HEK293 (cell line): Measurements from ENCODE around the gene TNIK.

Experiments used
- IKZF3 ChIP-seq: fragments of 450-650 bp; IDR thresholded peaks from 2 replicates; pipeline ENCODE4 v1.5.0; 2018; ENCODE audit warnings: missing biosample characterization, mild to moderate bottlenecking, missing genetic modification characterization, moderate library complexity
- KLF10 ChIP-seq: fragments of 450-650 bp; IDR thresholded peaks from 2 replicates; pipeline ENCODE4 v1.5.1; 2018; ENCODE audit warnings: missing biosample characterization, mild to moderate bottlenecking, missing genetic modification characterization
- KLF7 ChIP-seq: fragments of 450-650 bp; formaldehyde crosslinking; IDR thresholded peaks from 2 replicates; pipeline ENCODE4 v1.5.1; 2016; ENCODE audit warnings: missing biosample characterization, missing genetic modification characterization, borderline replicate concordance
- OVOL3 ChIP-seq: fragments of 450-650 bp; formaldehyde crosslinking; IDR thresholded peaks from 2 replicates; pipeline ENCODE4 v1.5.1; 2016; ENCODE audit warnings: missing biosample characterization, missing genetic modification characterization
- PRDM10 ChIP-seq: fragments of 450-650 bp; formaldehyde crosslinking; IDR thresholded peaks from 2 replicates; pipeline ENCODE4 v1.5.1; 2016; ENCODE audit warnings: missing biosample characterization, missing genetic modification characterization
- SP2 ChIP-seq: fragments of 450-650 bp; formaldehyde crosslinking; IDR thresholded peaks from 2 replicates; pipeline ENCODE4 v1.5.1; 2016; ENCODE audit warnings: missing biosample characterization, missing genetic modification characterization
- YY2 ChIP-seq: fragments of 450-650 bp; formaldehyde crosslinking; IDR thresholded peaks from 2 replicates; pipeline ENCODE4 v1.5.1; 2016; ENCODE audit warnings: missing biosample characterization, missing genetic modification characterization
- ZNF146 ChIP-seq: fragments of 450-650 bp; formaldehyde crosslinking; IDR thresholded peaks from 2 replicates; pipeline ENCODE4 v1.5.1; 2016; ENCODE audit warnings: missing biosample characterization, missing genetic modification characterization
- ZNF174 ChIP-seq: fragments of 450-650 bp; formaldehyde crosslinking; IDR thresholded peaks from 2 replicates; pipeline ENCODE4 v1.5.0; 2017; ENCODE audit warnings: missing biosample characterization, mild to moderate bottlenecking, missing genetic modification characterization
- ZNF184 ChIP-seq: fragments of 450-650 bp; IDR thresholded peaks from 2 replicates; pipeline ENCODE4 v1.5.1; 2018; ENCODE audit warnings: missing biosample characterization, mild to moderate bottlenecking, missing genetic modification characterization
- ZNF239 ChIP-seq: fragments of 450-650 bp; formaldehyde crosslinking; IDR thresholded peaks from 2 replicates; pipeline ENCODE4 v1.5.1; 2016; ENCODE audit warnings: missing biosample characterization, missing genetic modification characterization
- ZNF404 ChIP-seq: fragments of 450-650 bp; formaldehyde crosslinking; IDR thresholded peaks from 2 replicates; pipeline ENCODE4 v1.5.1; 2017; ENCODE audit warnings: missing biosample characterization, missing genetic modification characterization
- ZNF433 ChIP-seq: fragments of 450-650 bp; formaldehyde crosslinking; IDR thresholded peaks from 2 replicates; pipeline ENCODE4 v1.5.1; 2016; ENCODE audit warnings: missing biosample characterization, missing genetic modification characterization, low read depth
- ZNF518A ChIP-seq: fragments of 450-650 bp; formaldehyde crosslinking; conservative IDR thresholded peaks from 2 replicates; pipeline ENCODE4 v1.5.1; 2016; ENCODE audit warnings: low read depth, missing biosample characterization, missing genetic modification characterization
- ZNF530 ChIP-seq: fragments of 450-650 bp; formaldehyde crosslinking; IDR thresholded peaks from 2 replicates; pipeline ENCODE4 v1.5.1; 2016; ENCODE audit warnings: low read depth, missing biosample characterization, missing genetic modification characterization
- ZNF560 ChIP-seq: fragments of 450-650 bp; formaldehyde crosslinking; IDR thresholded peaks from 2 replicates; pipeline ENCODE4 v1.5.1; 2017; ENCODE audit warnings: missing biosample characterization, missing genetic modification characterization, borderline replicate concordance
- ZNF629 ChIP-seq: fragments of 450-650 bp; formaldehyde crosslinking; IDR thresholded peaks from 2 replicates; pipeline ENCODE4 v1.5.1; 2017; ENCODE audit warnings: missing biosample characterization, missing genetic modification characterization
- ZNF658 ChIP-seq: fragments of 450-650 bp; formaldehyde crosslinking; IDR thresholded peaks from 2 replicates; pipeline ENCODE4; 2016; ENCODE audit warnings: missing biosample characterization, missing genetic modification characterization
- ZNF677 ChIP-seq: fragments of 450-650 bp; IDR thresholded peaks from 2 replicates; pipeline ENCODE4 v1.5.0; 2018; ENCODE audit warnings: missing biosample characterization, mild to moderate bottlenecking, missing genetic modification characterization, moderate library complexity
- ZNF791 ChIP-seq: fragments of 450-650 bp; formaldehyde crosslinking; IDR thresholded peaks from 2 replicates; pipeline ENCODE4 v1.5.1; 2016; ENCODE audit warnings: missing biosample characterization, missing genetic modification characterization
- ZNF843 ChIP-seq: fragments of 450-650 bp; formaldehyde crosslinking; IDR thresholded peaks from 2 replicates; pipeline ENCODE4 v1.5.1; 2016; ENCODE audit warnings: missing biosample characterization, missing genetic modification characterization
- TF ChIP-seq, protein P1 (sequence below): fragments of 450-650 bp; formaldehyde crosslinking; IDR thresholded peaks from 2 replicates; pipeline ENCODE4 v1.5.1; 2016; ENCODE audit warnings: missing biosample characterization, missing genetic modification characterization
- TF ChIP-seq, protein P2 (sequence below): fragments of 450-650 bp; formaldehyde crosslinking; IDR thresholded peaks from 2 replicates; pipeline ENCODE4 v1.5.1; 2016; ENCODE audit warnings: missing biosample characterization, missing genetic modification characterization, borderline replicate concordance
- TF ChIP-seq, protein P3 (sequence below): fragments of 450-650 bp; formaldehyde crosslinking; IDR thresholded peaks from 2 replicates; pipeline ENCODE4 v1.5.1; 2016; ENCODE audit warnings: missing biosample characterization, missing genetic modification characterization

TNIK gene

DNA sequence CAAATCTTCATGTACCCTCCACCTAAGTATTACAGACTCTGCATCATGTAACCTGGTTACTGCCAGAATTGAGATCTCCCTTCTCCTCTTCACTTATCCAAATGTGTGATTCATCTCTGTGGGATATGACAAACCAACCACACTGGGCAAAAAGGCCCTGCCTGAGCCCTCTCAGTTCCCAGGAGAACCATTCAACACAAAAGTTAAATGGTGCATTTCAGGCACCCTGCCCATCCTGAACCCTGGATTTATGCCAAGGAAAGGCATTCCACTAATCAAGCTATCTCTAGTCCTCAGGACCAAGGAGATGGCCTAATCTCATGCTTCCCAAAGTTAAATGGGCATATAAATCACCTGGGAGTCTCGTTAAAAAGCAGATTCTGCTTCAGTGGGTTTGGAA is 108.5 kb downstream of the TNIK start (continued):
- TF ChIP-seq PRDM10 (tag by site-specific recombination) (peak; percentile 38; the same call in 1 of the 2 replicates), ZNF146 (no peak), ZNF518A (tag by site-specific recombination) (no peak), ZNF530 (tag by site-specific recombination) (no peak), ZNF433 (tag by site-specific recombination) (no peak), ZNF184 (tag by site-specific recombination) (0 out of 2 replicates have a peak, but pooled peaks have one; percentile 26), ZNF677 (tag by site-specific recombination) (no peak), ZNF560 (no peak), SP2 (tag by site-specific recombination) (no peak), ZNF843 (tag by site-specific recombination) (peak; percentile 76), OVOL3 (tag by site-specific recombination) (0 out of 2 replicates have a peak, but pooled peaks have one; percentile 23), ZNF174 (tag by site-specific recombination) (no peak), KLF7 (tag by site-specific recombination) (no peak), ZNF791 (tag by site-specific recombination) (no peak), ZNF404 (tag by site-specific recombination) (no peak), ZNF239 (tag by site-specific recombination) (no peak), YY2 (no peak), KLF10 (tag by site-specific recombination) (no peak), ZNF629 (peak; percentile 88), ZNF658 (tag by site-specific recombination) (no peak), IKZF3 (tag by site-specific recombination) (no peak)
- TF ChIP-seq, protein P1, sequence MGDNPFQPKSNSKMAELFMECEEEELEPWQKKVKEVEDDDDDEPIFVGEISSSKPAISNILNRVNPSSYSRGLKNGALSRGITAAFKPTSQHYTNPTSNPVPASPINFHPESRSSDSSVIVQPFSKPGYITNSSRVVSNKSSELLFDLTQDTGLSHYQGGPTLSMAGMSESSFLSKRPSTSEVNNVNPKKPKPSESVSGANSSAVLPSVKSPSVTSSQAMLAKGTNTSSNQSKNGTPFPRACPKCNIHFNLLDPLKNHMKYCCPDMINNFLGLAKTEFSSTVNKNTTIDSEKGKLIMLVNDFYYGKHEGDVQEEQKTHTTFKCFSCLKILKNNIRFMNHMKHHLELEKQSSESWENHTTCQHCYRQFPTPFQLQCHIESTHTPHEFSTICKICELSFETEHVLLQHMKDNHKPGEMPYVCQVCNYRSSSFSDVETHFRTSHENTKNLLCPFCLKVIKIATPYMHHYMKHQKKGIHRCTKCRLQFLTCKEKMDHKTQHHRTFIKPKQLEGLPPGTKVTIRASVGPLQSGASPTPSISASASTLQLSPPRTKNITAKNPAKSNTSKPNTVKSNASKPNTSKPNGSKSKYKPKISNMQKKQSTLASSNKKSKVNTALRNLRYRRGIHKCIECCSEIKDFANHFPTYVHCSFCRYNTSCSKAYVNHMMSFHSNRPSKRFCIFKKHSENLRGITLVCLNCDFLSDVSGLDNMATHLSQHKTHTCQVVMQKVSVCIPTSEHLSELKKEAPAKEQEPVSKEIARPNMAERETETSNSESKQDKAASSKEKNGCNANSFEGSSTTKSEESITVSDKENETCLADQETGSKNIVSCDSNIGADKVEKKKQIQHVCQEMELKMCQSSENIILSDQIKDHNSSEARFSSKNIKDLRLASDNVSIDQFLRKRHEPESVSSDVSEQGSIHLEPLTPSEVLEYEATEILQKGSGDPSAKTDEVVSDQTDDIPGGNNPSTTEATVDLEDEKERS (tag by site-specific recombination), result no peak
- TF ChIP-seq, protein P2, sequence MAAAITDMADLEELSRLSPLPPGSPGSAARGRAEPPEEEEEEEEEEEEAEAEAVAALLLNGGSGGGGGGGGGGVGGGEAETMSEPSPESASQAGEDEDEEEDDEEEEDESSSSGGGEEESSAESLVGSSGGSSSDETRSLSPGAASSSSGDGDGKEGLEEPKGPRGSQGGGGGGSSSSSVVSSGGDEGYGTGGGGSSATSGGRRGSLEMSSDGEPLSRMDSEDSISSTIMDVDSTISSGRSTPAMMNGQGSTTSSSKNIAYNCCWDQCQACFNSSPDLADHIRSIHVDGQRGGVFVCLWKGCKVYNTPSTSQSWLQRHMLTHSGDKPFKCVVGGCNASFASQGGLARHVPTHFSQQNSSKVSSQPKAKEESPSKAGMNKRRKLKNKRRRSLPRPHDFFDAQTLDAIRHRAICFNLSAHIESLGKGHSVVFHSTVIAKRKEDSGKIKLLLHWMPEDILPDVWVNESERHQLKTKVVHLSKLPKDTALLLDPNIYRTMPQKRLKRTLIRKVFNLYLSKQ (tag by site-specific recombination), result no peak
- TF ChIP-seq, protein P3, sequence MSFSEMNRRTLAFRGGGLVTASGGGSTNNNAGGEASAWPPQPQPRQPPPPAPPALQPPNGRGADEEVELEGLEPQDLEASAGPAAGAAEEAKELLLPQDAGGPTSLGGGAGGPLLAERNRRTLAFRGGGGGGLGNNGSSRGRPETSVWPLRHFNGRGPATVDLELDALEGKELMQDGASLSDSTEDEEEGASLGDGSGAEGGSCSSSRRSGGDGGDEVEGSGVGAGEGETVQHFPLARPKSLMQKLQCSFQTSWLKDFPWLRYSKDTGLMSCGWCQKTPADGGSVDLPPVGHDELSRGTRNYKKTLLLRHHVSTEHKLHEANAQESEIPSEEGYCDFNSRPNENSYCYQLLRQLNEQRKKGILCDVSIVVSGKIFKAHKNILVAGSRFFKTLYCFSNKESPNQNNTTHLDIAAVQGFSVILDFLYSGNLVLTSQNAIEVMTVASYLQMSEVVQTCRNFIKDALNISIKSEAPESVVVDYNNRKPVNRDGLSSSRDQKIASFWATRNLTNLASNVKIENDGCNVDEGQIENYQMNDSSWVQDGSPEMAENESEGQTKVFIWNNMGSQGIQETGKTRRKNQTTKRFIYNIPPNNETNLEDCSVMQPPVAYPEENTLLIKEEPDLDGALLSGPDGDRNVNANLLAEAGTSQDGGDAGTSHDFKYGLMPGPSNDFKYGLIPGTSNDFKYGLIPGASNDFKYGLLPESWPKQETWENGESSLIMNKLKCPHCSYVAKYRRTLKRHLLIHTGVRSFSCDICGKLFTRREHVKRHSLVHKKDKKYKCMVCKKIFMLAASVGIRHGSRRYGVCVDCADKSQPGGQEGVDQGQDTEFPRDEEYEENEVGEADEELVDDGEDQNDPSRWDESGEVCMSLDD (tag by site-specific recombination), result no peak
